Activated T-helper 1 cell treated with anti-CD3 and anti-CD28 coated beads, Interleukin-2, amount 50 U/mL, for 16 hours (primary cell): ENCODE measurements around the gene PAK1.

Experiments
- DNase-seq, 2 donors: peaks; one replicate each; pipeline ENCODE4 v3.0.0-alpha.2; 2020; ENCODE audit warnings: low read depth in 1 of 2, low spot score in 1 of 2

Gene PAK1

DNA sequence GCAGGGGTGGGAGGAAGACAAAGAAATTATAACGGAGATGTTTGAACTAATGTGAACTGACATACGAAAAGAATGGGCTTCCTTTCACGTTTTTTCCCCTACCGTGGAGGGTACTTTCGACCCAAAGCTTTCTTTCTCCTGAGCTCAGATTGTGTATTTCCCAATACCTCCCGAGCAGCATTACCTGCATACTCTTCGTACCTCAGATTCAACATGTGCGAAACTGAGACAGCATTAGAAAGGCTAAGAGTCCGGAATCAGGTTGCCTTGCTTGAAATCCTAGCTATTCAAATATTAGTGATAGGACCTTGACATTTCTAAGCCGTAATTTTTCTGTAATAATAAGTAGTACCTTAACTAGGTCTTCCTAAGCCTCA, 778 bp upstream of the PAK1 start:
- no peak for DNase-seq

DNA sequence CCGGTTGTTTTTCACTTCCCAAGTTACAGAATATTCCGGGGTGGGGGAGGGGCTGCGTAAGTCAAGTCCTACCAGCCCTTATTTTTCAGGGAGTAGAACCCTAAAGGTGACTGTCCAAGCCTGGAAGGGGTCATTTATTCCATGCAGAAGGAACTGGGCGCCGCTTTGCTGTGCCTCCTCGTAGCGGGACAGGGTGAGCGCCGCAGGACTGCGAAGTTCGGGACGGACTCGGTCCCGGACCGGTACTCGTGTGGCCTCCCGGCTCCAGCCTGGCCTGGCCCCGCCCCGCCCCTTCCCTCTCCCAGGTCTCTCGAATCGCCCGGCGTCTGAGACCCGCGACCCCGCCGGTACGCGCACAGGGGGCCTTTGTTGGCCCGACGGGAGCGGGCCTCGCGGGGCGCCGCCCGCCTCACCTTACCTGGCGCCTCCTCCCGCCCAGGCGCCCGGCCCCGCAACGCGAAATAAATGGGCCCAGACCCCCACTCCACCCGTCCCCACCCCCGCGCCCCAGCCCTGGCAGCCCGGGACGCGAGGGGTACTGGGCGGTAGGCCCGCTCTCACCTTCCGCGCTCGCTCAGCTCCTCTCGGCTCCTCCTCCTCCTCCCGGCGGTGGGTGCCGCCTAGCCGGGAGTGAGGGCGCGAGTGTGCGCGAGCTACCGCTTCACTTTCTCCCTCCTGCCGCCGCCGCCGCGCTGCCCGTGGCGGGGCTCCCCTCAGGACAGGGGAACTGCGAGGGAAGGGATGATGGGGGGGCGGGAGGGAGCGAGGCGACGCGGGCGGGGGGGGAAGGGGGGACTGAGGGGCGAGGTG, 698 bp downstream of the PAK1 start:
- DNase-seq = peak; percentile 13 to 26

- DNase-seq = no peak
Observed at GRCh38 chr11:77471558-77472193, 2.2 kb downstream of the PAK1 start.

GRCh38 chr11:77470971-77471370, 2.9 kb downstream of the PAK1 start:
- no peak for DNase-seq

GRCh38 chr11:77470504-77470903, 3.4 kb downstream of the PAK1 start:
- DNase-seq = no peak

DNA sequence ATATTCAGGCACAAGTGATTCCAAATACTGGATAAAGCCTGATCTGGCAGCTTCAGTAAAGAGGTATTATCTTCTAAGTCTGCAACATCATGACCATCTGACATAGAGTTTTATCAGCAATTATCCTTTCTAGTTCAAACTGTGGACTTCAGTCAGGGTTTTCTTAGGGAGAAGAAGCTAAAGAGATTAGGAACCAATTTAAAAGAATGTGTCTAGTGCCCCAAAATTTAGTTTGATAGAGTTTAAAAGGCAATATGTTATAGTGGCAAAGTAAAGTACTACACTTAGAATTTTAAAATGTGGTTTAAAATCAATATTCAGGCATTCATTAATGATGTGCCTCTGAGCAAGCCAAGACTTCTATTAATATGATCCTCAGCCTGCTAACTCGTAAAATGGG, 5.4 kb downstream of the PAK1 start:
- no peak for DNase-seq

GRCh38 chr11:77467993-77468392, 5.9 kb downstream of the PAK1 start:
- no peak for DNase-seq

DNA sequence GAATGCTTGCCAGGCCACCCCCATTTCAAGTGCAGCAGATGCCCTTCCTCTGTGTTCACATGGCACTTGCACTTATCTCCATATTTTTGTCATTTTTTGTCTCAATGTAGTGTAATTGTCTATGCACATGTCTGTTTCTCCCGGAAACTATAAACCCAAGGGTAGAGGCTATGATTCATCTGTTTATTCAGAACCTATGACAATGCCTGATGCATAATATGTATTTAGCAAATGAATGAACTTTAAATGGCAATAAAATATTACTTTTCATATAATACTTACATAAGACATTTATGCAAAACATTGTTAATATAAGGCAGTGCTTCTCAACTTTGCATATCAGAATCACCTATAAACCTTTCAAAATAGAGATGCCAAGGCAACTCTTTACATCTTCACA, 6.7 kb downstream of the PAK1 start:
- no peak for DNase-seq

GRCh38 chr11:77457340-77457739, 16.6 kb downstream of the PAK1 start:
- no peak for DNase-seq

GRCh38 chr11:77455740-77456139, 18.2 kb downstream of the PAK1 start:
- DNase-seq = no peak

- DNase-seq = no peak
Observed at GRCh38 chr11:77454867-77455655, 18.8 kb downstream of the PAK1 start.

DNA sequence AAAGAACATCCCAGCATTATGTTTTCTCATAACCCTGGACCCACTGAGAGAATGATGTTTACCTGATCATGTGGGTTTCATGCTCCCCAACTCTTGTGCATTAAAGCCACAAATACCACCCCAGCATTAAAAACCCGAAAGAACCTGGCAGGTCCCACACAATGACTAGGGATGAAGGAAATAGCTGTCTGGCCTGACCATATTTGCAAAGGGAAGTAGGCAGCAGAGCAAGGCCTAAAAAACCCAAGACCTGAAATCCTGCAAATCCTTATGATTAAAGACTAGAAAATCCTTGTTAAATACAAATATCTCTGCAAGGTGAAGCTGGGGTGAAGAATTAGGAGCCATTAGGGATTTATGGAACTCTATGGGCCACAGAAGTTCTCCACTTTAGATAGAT, 23.7 kb downstream of the PAK1 start:
- DNase-seq = no peak

DNA sequence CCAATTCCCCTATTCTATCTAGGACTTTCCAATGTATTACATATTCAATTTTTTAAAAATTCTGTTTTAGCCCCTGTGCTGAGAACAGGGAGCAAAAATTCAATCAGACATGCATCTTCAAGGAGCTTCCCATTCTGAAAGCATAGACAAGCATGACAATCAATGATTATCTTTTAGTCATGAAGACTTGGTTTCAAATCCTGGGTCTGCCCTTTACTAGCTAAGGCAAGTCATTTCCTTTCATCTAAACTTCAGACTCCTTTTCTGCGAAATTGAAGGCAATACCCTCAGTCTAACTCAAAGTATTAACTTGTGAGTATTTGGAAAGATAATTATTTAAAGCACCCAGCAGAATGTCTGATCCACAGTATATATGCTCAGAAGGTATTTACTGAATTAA, 24.1 kb downstream of the PAK1 start:
- no peak for DNase-seq

GRCh38 chr11:77449060-77449521, 24.8 kb downstream of the PAK1 start:
- DNase-seq = no peak

DNA sequence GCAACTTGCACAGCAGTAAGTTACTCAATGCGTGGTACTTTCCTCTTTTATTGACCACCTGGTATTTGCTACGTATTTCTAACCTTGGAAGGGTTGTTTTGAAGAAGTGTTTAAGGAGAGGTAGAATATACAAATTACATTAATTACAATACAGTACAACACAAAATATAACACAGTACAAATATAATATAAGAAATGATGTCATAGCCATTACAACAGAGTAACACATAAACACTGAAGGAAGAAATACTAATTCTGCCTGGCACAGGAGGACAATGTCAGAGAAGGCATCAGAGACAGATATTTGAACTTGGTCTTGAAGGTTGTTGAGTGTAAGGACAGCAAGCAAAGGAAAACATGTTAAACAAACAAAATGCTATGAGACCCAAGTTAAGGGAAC, 25.6 kb downstream of the PAK1 start:
- DNase-seq = no peak

DNA sequence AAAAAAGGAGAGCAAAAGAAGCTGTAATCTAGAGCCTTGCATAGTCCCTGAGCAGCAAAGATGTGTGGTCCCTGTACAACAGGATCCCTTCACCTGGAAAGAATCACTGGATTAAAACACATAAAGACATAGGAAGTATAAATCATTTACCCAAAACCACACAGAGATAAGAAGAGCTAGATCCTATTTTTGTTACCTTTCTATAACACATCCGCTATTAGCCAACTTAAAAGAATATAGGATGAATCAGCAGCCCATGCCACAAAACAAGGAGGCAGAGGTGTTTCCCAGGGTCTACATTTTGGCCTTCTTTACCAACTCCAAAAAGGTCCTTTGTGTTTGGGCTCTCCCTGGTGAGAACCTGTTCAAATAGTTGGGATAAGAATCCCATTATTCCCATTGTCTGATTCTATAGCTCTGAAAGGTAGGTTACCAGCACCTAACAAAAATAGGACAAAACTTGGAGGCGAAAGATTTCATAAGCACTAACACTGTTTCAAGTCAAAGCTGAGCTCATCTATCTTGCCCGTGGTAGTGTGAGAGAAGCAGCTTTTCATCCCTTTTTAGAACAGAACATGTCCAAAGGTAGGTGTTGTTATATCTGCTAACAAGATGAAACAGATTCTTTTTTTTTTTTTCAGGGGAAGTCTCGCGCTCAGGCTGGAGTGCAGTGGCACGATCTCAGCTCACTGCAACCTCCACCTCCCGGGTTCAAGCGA, 26.8 kb downstream of the PAK1 start:
- DNase-seq = no peak

GRCh38 chr11:77444261-77444660, 29.6 kb downstream of the PAK1 start:
- DNase-seq = no peak

DNA sequence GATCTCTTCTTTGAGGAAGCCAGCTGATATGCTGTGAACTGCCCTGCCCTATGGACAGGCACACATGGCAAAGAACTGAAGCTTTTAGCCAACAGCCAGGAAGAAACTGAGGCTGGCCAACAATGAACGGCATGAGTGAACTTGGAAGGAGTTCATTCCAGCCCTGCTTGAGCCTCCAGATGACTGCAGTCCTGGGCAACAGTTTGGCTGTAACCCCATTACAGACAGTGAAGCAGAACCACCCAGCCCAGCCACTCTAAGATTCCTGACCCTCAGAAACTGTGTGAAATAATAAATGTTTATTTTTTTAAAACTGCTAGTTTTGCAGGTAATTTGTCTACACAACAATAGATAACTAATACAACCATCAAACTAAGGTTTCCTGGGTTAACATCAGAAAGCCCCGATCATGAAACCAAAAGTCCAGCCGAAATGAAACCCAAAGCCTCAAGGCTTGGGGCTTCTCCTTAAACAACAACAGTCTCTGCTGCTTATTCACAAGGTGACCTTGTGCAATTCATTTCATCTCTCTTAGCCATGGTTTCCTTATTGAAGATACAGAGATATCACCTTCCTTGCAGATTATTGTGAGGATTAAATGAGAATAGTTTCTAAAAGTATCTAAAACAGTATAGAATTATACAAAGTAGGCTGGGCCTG, 31.4 kb downstream of the PAK1 start:
- DNase-seq = no peak

DNA sequence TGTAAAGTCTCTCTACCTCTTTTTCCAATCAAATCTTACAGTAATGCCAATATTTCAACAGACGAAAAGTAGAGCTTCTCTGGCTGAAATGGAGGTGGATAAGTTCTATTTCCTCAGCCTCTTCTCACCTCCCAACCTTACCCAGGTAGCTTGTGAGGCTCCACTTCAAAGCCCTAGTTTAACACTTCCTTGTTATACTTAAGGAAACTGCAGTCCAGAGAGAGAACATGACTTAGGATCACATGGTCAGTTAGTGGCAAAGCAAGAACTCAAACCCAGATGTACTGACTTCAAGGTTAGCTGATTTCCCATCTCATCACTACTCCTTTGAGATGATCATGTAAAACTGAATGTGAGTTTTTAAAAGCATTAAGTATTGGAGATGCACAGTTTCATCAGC, 32.5 kb downstream of the PAK1 start:
- DNase-seq = no peak

DNA sequence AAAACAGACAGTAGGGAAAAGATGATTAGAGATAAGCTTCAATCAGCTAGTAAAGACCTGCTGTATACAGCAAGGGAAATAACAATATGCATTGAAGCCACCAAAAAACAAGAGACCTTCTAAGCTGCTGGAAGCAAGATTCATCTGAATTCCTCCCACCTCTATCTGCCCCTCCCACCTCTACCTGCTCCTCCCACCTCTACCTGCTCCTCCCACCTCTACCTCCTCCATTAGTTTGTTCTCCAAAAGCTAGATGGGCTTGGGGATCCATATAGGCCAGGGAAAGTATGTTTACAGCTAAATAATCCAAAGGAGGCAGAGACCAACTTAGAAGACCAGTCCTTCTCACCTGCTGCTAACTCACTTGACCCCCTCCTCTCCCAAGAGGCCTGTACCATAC, 33.2 kb downstream of the PAK1 start:
- DNase-seq = no peak

GRCh38 chr11:77438487-77438886, 35.4 kb downstream of the PAK1 start:
- no peak for DNase-seq
